Amniotic stem cell (primary cell): ENCODE results near the gene DLX6.

Experiments used
- DNase-seq: peaks from one replicate; lab custom pipeline; 2025; lab: John Stamatoyannopoulos, UW

The DLX6 gene

GRCh38 chr7:96995406-96996110 is 9.8 kb upstream of the DLX6 start:
- no peak for DNase-seq

GRCh38 chr7:96996111-96996957 is 9.0 kb upstream of the DLX6 start:
- DNase-seq, result no peak

- DNase-seq, result no peak
These were observed 8.3 kb upstream of the DLX6 start for GRCh38 chr7:96996958-96997511.

GRCh38 chr7:96997512-96998032 is 7.8 kb upstream of the DLX6 start:
- no peak for DNase-seq

GRCh38 chr7:96998333-96998732 is 7.0 kb upstream of the DLX6 start:
- DNase-seq, result no peak

GRCh38 chr7:96998744-96999143 is 6.6 kb upstream of the DLX6 start:
- DNase-seq, result no peak

GRCh38 chr7:97001221-97001620 is 4.1 kb upstream of the DLX6 start:
- DNase-seq, result no peak

- no peak for DNase-seq
These were observed 3.4 kb upstream of the DLX6 start for GRCh38 chr7:97001656-97002554.

GRCh38 chr7:97002555-97003261 is 2.6 kb upstream of the DLX6 start:
- no peak for DNase-seq

- no peak for DNase-seq
These were observed 1.8 kb upstream of the DLX6 start for GRCh38 chr7:97003262-97004246.

- DNase-seq, result no peak
These were observed 838 bp upstream of the DLX6 start for GRCh38 chr7:97004247-97005182.

- no peak for DNase-seq
These were observed 882 bp downstream of the DLX6 start for GRCh38 chr7:97006055-97006815.

GRCh38 chr7:97006816-97007582 is 1.6 kb downstream of the DLX6 start:
- no peak for DNase-seq

- DNase-seq, result no peak
These were observed 2.2 kb downstream of the DLX6 start for GRCh38 chr7:97007583-97007861.

GRCh38 chr7:97008275-97008917 is 3.0 kb downstream of the DLX6 start:
- no peak for DNase-seq

GRCh38 chr7:97009753-97010732 is 4.7 kb downstream of the DLX6 start:
- no peak for DNase-seq
